ENCODE measurements around the gene KIF3C.
A peak's percentile ranks its signal among the peaks of the same experiment; 100 is the strongest.
"Not testable (repeated sequence)": the region's sequence is repeated elsewhere in the genome, so short reads cannot be mapped to it uniquely, and the experiment has no call there.

KIF3C gene

DNA sequence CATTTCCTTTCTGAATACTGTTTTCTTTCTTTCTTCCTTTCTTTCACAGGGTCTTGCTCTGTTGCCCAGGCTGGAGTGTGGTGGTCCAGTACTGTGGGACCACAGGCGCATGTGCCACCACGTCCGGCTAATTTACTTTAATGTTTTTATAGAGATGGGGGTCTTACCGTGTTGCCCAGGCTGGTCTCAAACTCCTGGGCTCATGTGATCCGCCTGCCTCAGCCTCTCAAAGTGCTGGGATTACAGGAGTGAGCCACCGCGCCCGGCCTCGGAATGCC, 68.7 kb downstream of the KIF3C start:
- not testable (repeated sequence) for DNase-seq

DNA sequence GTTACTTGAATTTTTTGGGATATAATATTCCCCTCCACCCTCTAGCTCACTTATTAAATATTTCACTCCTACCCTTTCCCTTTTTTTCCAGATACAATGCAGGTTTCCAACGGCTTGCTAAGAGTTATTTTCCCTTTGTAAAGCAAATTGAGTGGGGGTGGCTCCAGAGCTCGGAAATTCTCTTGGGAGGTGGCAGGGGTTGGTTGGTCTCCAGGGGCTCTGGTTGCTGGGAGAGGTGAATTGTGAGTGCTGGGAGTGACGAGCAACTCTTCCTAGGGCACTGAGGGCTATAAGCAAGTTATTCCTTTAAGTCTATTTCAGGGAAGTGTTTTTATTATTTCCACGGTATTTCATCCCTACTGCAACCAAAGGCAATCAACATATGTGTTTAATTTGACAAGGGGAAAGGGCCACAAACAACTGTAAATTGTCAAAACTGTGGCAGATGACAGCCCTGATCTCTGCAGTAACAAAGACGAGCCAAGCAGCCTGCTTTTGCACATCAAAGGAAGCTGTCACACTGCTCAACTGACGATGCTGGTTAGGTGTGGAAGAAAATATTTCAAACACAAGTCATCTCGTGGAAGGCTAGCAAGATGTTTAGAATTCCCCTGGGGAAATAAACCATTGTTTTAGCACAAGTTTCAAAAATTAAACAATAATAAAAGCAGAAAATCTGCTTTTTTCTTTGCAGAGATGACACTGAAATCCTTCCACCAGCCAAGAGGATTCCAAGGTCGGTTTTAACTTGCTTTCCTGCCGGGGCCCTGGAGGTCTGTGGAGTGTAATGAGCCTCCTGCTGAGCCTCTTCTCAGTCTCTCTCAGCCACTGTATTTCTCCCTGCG, 69.2 kb downstream of the KIF3C start:
- no peak for DNase-seq

- not testable (repeated sequence) for DNase-seq
These were observed 72.7 kb downstream of the KIF3C start for GRCh38 chr2:25909574-25909973.

DNA sequence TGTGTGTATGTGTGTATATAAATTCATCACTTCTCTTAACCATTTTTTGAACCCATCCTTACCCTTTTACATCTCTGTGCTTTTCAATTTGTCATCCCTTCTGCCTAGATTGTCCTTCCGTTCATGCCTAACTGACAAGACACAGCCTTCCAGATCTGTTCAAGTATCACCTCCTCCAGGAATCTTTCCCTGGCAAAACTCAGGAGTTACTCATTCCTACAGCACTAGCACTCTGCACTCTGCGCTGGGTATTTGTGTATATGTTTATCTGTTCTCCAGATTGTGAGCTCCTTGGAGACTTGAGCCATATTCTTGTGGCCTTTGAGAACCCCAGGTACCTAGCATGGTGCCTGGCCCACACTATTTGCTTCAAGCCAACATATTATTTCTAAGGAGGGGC, 77.2 kb downstream of the KIF3C start:
- no peak for DNase-seq

DNA sequence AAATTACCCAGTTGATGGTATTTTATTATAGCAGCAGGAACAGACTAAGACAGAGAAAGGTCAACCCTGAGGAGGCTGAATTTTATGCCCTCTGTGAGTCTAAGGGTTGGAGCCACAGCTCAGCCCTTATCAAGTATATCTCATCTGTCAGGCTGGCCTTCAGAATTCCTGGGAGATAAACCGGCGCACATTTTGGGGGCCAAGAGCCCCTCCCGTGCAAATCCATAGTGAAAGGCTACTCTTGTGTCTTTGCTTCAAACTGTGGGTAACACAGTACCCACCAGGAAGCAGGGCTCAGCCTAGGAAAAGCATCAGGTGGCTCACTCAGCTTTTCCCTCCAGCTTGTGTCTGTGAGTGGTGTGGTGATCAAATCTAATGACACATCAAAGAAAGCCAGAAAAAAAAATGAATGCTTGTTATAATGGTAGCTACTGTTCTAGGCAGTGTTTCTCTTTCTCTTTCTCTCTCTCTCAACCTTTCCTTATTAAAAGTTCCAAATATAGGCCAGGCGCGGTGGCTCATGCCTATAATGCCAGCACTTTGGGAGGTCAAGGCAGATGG, 79.0 kb downstream of the KIF3C start:
- no peak for DNase-seq

DNA sequence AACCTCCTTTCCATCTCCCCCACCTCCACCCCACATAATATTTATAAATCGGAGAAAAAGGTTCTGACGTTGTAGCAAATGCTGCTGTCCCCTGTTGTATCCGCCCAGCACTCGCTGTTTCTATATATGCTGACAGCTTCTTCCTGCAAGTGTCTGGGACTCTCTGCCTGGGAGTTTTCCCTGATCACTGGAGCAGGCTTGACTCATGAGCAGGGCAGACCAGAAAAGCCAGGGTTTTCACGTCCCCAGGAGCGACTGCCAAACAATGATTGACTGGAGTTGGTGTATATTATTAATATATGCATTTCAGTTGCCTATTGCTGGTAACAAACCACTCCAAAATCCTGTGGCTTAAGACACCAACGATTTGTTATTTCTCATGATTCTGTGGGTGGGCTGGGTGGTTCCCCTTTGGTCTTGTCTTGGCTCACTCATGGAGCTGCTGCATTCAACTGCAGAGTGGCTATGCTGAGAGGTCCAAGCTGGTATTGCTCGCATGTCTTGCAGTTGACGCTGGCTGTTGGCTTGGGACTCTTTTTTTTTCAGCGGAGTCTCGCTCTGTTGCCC, 82.8 kb downstream of the KIF3C start:
- DNase-seq = no peak

DNA sequence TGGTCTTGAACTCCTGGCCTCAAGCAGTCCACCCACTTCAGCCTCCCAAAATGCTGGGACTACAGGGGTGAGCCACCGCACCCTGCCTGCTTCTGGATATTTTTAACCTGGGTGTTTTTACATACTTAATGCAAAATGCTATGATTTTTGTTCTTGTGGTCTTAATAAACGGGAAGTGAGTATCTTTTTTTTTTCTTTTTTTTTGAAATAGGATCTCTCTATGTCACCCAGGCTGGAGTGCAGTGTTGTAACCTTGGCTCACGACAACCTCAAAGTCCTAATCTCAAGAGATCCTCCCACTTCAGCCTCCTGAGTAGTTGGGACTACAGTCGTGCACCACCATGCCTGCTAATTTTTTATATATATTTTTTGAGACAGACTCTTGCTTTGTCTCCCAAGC, 84.8 kb downstream of the KIF3C start:
- no peak for DNase-seq

GRCh38 chr2:25896308-25896707, 86.0 kb downstream of the KIF3C start:
- DNase-seq = not testable (repeated sequence)

- DNase-seq = no peak
These were observed 86.7 kb downstream of the KIF3C start for GRCh38 chr2:25895610-25896009.

DNA sequence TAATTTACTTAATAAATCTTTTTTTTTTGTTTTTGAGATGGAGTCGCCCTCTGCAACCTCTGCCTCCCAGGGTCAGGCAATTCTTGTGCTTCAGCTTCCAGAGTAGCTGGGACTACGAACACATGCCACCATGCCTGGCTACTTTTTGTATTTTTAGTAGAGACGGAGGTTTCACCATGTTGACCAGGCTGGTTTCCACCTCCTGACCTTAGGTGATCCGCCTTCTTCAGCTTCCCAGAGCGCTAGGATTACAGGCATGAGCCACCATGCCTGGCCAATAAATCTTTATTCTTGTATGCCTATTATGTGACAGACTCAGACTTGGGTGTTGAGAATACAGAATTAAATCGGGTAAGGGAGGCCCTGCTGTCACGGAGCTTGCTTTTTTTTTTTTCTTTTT, 87.3 kb downstream of the KIF3C start:
- no peak for DNase-seq

GRCh38 chr2:25894135-25894830, 88.0 kb downstream of the KIF3C start:
- no peak for DNase-seq

GRCh38 chr2:25891672-25892071, 90.6 kb downstream of the KIF3C start:
- DNase-seq = no peak

DNA sequence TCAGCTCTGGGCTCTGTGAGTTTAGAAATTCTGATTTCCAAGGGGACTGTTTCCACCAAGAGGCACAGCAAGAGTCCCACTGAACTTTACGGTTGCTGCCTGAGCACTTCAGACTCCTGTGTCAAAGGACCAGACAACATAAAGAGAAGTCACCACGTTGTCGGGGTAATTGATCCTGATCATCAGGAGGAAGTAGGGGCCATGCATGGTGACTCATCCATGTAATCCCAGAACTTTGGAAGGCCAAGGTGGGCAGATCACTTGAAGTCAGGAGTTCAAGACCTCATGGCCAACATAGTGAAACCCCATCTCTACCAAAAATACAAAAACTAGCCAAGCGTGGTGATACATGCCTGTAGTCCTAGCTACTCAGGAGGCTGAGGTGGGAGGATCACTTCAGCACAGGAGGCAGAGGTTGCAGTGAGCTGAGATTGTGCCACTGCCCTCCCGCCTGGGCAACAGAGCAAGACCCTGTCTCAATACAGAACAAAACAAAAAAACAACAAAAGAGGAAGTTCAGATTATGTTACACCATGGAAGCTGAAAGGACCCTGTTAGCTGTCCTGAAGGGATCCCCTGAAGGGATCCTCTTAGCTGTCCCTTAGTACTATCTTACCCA, 94.6 kb downstream of the KIF3C start:
- no peak for DNase-seq

GRCh38 chr2:25885933-25886332, 96.4 kb downstream of the KIF3C start:
- DNase-seq = no peak

- no peak for DNase-seq
These were observed 100.5 kb downstream of the KIF3C start for GRCh38 chr2:25881764-25882163.

DNA sequence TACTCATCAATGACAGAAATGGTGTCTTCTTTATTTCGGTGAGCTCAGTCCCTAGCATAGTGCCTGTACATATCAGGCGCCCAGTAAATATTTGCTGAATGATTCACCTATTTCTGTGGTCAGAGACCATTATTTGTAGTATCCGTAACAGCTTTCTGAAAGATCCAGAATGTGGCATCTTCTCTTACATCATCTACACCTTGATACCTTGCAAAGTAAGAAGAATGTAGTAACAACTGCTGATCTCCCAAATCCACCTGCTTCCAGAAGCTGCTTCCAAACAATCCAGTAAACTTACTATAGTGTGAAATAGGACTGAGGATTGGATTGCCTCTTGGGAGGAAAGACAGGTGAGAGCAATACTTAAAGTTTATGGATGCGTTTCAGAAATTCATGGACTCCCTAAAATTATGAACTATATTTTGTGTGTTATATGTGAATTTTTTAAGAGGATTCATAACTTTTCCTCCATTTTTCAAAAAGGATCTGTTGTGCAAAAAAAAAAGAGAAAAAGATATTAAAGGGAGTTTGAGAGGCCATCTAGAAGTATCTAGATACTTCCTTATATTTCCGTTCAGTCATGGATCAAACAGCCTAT, 103.1 kb downstream of the KIF3C start:
- DNase-seq = no peak

GRCh38 chr2:25878361-25879132, 103.8 kb downstream of the KIF3C start, which contains the start of gene ASXL2:
ASXL2 (minus strand) TSS chr2:25878487; CDS start chr2:25878222, 265 bp downstream.
- peak; percentile 93 to 97 for DNase-seq

- peak; percentile 48 to 51 for DNase-seq
These were observed 104.6 kb downstream of the KIF3C start for GRCh38 chr2:25877431-25878360.

Measured in activated CD4-positive, alpha-beta T cell treated with anti-CD3 and anti-CD28 coated beads for 4 hours (primary cell).